Measurements from ENCODE around the gene SORT1. TPM values are rescaled to one million over a fixed set of nuclear protein-coding genes. Genes with fewer than 3 reads are reported as not detected.

SORT1 gene
- polyA plus RNA-seq, 3 donors: 50.1 to 58.5 (median 56.4) TPM

DNA sequence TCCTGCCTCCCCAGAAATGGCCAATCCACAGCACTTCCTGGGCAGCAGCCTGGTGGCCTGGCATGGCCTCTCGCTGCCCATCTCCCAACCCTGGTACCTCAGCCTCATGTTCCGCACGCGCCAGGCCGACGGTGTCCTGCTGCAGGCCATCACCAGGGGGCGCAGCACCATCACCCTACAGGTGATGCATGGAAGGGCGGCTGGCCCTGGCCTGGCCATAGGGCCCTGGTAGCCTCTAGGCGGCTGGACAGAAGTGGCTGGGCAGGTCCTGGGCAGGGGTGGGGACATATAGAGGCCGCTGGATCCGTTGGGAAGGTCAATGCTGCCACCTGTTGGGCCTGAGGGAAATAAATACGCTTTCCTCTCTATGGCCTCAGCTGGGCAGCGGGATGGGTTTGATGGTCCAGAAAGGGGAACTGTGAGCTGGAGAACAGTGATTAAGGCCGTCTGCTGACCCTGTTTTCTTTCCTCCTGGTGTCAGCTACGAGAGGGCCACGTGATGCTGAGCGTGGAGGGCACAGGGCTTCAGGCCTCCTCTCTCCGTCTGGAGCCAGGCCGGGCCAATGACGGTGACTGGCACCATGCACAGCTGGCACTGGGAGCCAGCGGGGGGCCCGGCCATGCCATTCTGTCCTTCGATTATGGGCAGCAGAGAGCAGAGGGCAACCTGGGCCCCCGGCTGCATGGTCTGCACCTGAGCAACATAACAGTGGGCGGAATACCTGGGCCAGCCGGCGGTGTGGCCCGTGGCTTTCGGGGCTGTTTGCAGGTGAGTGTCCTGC lies 133.9 kb downstream of the SORT1 start:
- DNase-seq: peak; percentile 86

DNA sequence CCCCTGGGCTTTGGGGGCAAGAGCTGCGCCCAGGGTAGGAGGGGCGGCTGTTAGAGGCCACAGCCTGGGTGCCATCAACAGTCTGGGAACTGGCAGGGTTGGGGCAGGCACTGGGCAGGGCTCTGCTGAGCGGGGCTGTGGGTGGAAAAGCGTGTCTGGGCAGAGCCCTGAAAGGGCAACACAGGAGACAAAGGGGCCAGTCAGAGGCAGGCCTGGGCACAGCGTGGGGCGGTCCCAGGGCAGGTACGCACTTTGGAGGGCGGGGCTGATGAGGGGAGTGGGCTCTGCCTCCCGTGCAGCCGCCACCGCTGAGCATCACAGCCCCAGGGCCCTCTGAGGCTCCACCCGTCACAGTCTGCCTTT lies 134.5 kb downstream of the SORT1 start:
- DNase-seq: no peak

DNA sequence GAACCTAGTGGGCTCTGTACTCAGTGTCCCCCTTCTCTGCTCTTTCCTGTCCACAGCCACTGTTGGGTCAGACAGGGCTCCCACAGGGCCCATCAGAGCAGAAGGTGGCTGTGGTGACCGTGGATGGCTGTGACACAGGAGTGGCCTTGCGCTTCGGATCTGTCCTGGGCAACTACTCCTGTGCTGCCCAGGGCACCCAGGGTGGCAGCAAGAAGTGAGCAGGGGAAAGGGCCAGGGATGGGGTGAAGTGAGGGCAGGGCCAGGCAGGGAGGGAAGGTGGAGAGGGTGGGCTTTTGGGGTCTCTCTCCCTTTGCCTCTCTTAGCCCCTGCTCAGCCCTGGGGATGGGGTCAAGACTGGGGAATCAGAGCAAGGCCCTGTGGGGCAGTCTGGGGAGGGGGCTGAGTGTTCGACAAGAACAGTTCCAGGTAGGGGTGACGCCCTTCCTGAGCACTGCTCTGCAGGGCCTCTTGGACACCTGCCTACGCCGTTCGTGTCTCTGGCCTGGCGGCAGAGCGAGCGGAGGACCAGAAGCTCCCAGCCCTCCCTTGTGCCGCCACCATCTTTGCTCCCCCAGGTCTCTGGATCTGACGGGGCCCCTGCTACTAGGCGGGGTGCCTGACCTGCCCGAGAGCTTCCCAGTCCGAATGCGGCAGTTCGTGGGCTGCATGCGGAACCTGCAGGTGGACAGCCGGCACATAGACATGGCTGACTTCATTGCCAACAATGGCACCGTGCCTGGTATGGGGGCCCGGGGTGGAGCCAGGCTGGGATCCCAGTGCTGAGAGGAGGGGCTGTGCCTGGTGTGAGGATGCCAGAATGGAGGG lies 135.3 kb downstream of the SORT1 start:
- DNase-seq: no peak

DNA sequence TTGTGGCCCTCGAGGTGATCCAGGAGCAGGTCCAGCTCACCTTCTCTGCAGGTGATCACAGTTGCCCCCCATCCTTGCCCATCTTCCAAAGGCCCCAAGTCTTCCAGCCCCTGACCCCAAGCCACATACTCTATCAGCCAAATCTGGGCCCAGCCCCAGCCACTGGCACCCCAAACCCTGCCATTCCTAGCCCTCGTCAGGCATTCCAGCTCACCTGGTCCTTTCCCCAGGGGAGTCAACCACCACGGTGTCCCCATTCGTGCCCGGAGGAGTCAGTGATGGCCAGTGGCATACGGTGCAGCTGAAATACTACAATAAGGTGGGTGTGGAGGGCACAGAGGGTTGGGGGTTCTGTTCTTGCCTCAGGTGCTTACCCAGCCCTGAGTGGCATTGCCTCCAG lies 136.1 kb downstream of the SORT1 start:
- DNase-seq: no peak

DNA sequence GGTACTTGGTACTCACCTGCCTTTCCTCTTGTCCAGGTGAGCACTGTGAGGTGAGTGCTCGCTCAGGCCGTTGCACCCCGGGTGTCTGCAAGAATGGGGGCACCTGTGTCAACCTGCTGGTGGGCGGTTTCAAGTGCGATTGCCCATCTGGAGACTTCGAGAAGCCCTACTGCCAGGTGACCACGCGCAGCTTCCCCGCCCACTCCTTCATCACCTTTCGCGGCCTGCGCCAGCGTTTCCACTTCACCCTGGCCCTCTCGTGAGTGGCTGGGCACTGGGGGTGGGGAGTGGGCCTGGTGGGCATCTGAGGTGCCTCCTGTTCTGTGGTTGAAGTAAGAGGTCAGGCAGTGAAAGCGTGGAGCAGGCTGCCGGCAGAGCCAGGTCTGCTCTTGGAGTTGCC lies 136.7 kb downstream of the SORT1 start:
- DNase-seq: no peak

DNA sequence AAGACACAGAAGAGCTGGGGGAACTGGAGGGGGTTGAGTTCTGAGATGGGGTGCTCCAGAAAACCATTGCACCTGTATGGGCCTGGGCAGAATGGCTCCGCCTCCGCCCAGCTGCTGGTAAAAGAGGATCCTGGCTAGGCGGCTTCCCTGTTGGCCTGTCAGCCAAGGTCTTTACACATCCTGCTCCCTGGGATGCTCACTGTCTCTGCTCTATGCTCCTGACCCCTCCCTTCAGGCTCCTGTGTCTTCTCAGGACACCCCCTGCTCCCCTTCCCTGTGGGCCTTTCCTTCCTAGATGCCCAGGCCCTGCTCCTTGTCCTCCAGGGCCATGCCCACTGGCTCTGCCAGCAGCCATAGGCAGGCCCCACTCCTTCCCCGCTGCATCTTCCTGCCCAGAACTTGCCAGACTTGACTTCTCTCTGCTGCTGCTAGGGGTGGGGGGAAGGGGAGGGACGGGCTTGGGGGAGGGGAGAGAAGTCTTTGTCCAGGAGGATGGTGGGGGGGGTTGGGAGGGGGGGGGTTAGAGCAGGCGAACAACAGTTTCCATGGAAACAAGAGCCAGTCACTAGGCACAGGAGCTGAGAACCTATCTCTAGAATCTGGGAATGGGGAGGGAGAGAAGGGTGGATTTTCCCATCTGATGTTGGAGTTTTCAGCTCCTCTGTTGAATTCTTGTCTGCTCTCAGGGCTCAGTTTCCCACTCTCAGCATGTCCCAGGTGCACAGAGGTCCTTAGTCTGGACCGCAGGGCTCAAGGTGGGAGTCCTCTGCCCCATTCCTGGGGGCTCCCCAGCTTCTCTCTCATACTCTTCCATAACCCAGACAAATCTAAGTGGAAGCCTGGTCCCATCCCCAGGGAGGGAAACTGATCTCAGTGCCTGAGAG lies 137.8 kb downstream of the SORT1 start:
- no peak for DNase-seq

Other genes with a start within 250 kb of the SORT1 start
- gene SARS1, start 184.0 kb downstream of the SORT1 start, polyA plus RNA-seq (ENCODE audit: insufficient read length in 3 of 3): 100 to 1,000 TPM; 117 to 144 (median 143) TPM
- gene CELSR2, start 148.4 kb downstream of the SORT1 start, polyA plus RNA-seq (ENCODE audit: insufficient read length in 3 of 3): 10 to 100 TPM; 35.7 to 42.1 (median 39.4) TPM
- 10 to 100 TPM; 24.6 to 34.2 (median 30.7) TPM for gene PSRC1, start 114.8 kb downstream of the SORT1 start, polyA plus RNA-seq (ENCODE audit: insufficient read length in 3 of 3)
- gene MYBPHL, start 90.9 kb downstream of the SORT1 start, polyA plus RNA-seq (ENCODE audit: insufficient read length in 3 of 3): under 1 TPM in 1 of 3 donors, not detected in 2; 0.26 TPM
- 100 to 1,000 TPM; 108 to 127 (median 112) TPM for gene PSMA5, start 28.5 kb upstream of the SORT1 start, polyA plus RNA-seq (ENCODE audit: insufficient read length in 3 of 3)
- gene SYPL2, start 68.6 kb upstream of the SORT1 start, polyA plus RNA-seq (ENCODE audit: insufficient read length in 3 of 3): 10 to 100 TPM in 1 of 3 donors, 1 to 10 TPM in 2; 8.3 to 13.1 (median 9.4) TPM
- gene ATXN7L2, start 86.0 kb upstream of the SORT1 start, polyA plus RNA-seq (ENCODE audit: insufficient read length in 3 of 3): 10 to 100 TPM; 11.4 to 13.1 (median 12.0) TPM
- gene CYB561D1, start 96.2 kb upstream of the SORT1 start, polyA plus RNA-seq (ENCODE audit: insufficient read length in 3 of 3): 10 to 100 TPM in 2 of 3 donors, 1 to 10 TPM in 1; 9.7 to 14.0 (median 10.6) TPM
- gene AMIGO1, start 111.8 kb upstream of the SORT1 start, polyA plus RNA-seq (ENCODE audit: insufficient read length in 3 of 3): 1 to 10 TPM; 6.6 to 8.1 (median 7.5) TPM
- gene GPR61, start 142.0 kb upstream of the SORT1 start, polyA plus RNA-seq (ENCODE audit: insufficient read length in 3 of 3): 1 to 10 TPM in 1 of 3 donors, under 1 TPM in 2; 0.18 to 1.4 (median 0.75) TPM
- 10 to 100 TPM; 10.9 to 11.7 (median 11.4) TPM for gene GNAI3, start 150.7 kb upstream of the SORT1 start, polyA plus RNA-seq (ENCODE audit: insufficient read length in 3 of 3)
- under 1 TPM in 1 of 3 donors, not detected in 2; 0.20 TPM for gene GNAT2, start 221.7 kb upstream of the SORT1 start, polyA plus RNA-seq (ENCODE audit: insufficient read length in 3 of 3)
- gene AMPD2, start 221.9 kb upstream of the SORT1 start, polyA plus RNA-seq (ENCODE audit: insufficient read length in 3 of 3): 10 to 100 TPM; 51.2 to 63.8 (median 53.6) TPM